ENCODE results near the gene TVP23A.

DNA sequence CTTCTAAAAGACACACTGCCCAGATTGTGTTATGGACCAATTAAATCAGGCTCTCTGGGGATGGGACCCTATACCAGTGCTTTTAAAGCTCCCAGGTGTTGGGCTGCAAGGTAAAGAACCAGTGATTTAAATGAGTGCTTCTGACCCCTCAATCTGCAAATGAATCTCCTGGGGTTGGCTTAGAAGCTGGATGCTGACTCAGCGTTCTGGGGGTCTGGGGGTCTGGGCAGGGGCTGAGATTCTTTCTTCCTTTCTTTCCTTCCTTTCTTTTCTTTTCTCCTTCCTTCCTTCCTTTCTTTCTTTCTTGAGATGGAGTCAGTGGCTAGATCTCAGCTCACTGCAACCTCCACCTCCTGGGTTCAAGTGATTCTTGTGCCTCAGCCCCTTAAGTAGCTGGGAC lies 2.0 kb upstream of the TVP23A start:
- TF ChIP-seq, protein P1, sequence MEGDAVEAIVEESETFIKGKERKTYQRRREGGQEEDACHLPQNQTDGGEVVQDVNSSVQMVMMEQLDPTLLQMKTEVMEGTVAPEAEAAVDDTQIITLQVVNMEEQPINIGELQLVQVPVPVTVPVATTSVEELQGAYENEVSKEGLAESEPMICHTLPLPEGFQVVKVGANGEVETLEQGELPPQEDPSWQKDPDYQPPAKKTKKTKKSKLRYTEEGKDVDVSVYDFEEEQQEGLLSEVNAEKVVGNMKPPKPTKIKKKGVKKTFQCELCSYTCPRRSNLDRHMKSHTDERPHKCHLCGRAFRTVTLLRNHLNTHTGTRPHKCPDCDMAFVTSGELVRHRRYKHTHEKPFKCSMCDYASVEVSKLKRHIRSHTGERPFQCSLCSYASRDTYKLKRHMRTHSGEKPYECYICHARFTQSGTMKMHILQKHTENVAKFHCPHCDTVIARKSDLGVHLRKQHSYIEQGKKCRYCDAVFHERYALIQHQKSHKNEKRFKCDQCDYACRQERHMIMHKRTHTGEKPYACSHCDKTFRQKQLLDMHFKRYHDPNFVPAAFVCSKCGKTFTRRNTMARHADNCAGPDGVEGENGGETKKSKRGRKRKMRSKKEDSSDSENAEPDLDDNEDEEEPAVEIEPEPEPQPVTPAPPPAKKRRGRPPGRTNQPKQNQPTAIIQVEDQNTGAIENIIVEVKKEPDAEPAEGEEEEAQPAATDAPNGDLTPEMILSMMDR (IDR thresholded peaks at IDR 0.05), result no peak
- TF ChIP-seq POLR2AphosphoS5 (IDR thresholded peaks at IDR 0.05) (no peak), EP300 (IDR thresholded peaks at IDR 0.05) (no peak), POLR2A (IDR thresholded peaks at IDR 0.05) (no peak)

Data from gastroesophageal sphincter (tissue), 3 donors.